Activated CD4-positive, alpha-beta T cell treated with anti-CD3 and anti-CD28 coated beads, Interleukin-10, Interleukin-2, amounts not matched to agents 100 ng/mL and 50 ng/mL, durations not matched to agents 16 hours and 8 hours (primary cell): ENCODE data around the gene RRAGC.
A peak's percentile ranks its signal among the peaks of the same experiment; 100 is the strongest.
"Not testable (repeated sequence)": the region's sequence is repeated elsewhere in the genome, so short reads cannot be mapped to it uniquely, and the experiment has no call there.

Experiments used
- DNase-seq: peaks from one replicate; pipeline ENCODE4 v3.0.0-alpha.2; 2020

Gene RRAGC

GRCh38 chr1:38852780-38853179 is 6.8 kb downstream of the RRAGC start:
- DNase-seq = peak; percentile 86

GRCh38 chr1:38848071-38848470 is 11.5 kb downstream of the RRAGC start:
- no peak for DNase-seq

- DNase-seq = no peak
Measured at GRCh38 chr1:38846210-38846609, 13.4 kb downstream of the RRAGC start.

GRCh38 chr1:38845088-38845487 is 14.5 kb downstream of the RRAGC start:
- not testable (repeated sequence) for DNase-seq

- no peak for DNase-seq
Measured at GRCh38 chr1:38840281-38840680, 19.3 kb downstream of the RRAGC start.

GRCh38 chr1:38839363-38839762 is 20.2 kb downstream of the RRAGC start:
- DNase-seq = no peak

GRCh38 chr1:38836316-38836715 is 23.3 kb downstream of the RRAGC start:
- DNase-seq = not testable (repeated sequence)

- DNase-seq = peak; percentile 82
Measured at GRCh38 chr1:38834937-38835827, 24.4 kb downstream of the RRAGC start.

- no peak for DNase-seq
Measured at GRCh38 chr1:38834221-38834782, 25.3 kb downstream of the RRAGC start.

- DNase-seq = no peak
Measured at GRCh38 chr1:38833146-38833545, 26.4 kb downstream of the RRAGC start.

GRCh38 chr1:38832370-38832734 is 27.2 kb downstream of the RRAGC start:
- DNase-seq = no peak

GRCh38 chr1:38831731-38832369 is 27.7 kb downstream of the RRAGC start:
- DNase-seq = no peak

- no peak for DNase-seq
Measured at GRCh38 chr1:38829368-38829767, 30.2 kb downstream of the RRAGC start.

- DNase-seq = no peak
Measured at GRCh38 chr1:38827318-38827717, 32.3 kb downstream of the RRAGC start.

- no peak for DNase-seq
Measured at GRCh38 chr1:38826886-38827285, 32.7 kb downstream of the RRAGC start.

GRCh38 chr1:38826262-38826661 is 33.3 kb downstream of the RRAGC start:
- no peak for DNase-seq

- no peak for DNase-seq
Measured at GRCh38 chr1:38820860-38821259, 38.7 kb downstream of the RRAGC start.

GRCh38 chr1:38819516-38819915 is 40.1 kb downstream of the RRAGC start:
- DNase-seq = no peak

GRCh38 chr1:38819040-38819439 is 40.5 kb downstream of the RRAGC start:
- DNase-seq = no peak

- DNase-seq = peak; percentile 51
Measured at GRCh38 chr1:38818175-38818976, 41.2 kb downstream of the RRAGC start.

- DNase-seq = no peak
Measured at GRCh38 chr1:38817267-38818174, 42.1 kb downstream of the RRAGC start.
